DND-41 (cell line): ENCODE data around the gene GTF2IRD1.
"Not testable (repeated sequence)": the region's sequence is repeated elsewhere in the genome, so short reads cannot be mapped to it uniquely, and the experiment has no call there.

Source experiments
- ATAC-seq: fragments of 200-7000 bp; cut with Tn5 transposase; 3 replicates; pipeline ENCODE4 v1.9.1; 2021; ENCODE audit warnings: low read depth; ENCODE audit not compliant: insufficient read depth
- DNase-seq: peaks from one replicate; pipeline ENCODE4 v3.0.0-alpha.2; 2020
- H2AFZ ChIP-seq: 2 replicates; pipeline ENCODE4 v1.6.0; 2012; ENCODE audit warnings: low read depth, low read length
- H3K27ac ChIP-seq: 2 replicates; pipeline ENCODE4 v1.5.1; 2012; ENCODE audit warnings: low read length, inconsistent platforms
- H3K27me3 ChIP-seq: fragments of 200-600 bp; sonication (generic); 2 replicates; pipeline ENCODE4 v1.6.0; 2012; ENCODE audit warnings: low read length, mild to moderate bottlenecking, inconsistent platforms; ENCODE audit not compliant: insufficient read depth, poor library complexity
- H3K36me3 ChIP-seq: 2 replicates; pipeline ENCODE4 v1.5.1; 2012; ENCODE audit warnings: low read length, inconsistent platforms; ENCODE audit not compliant: insufficient read depth
- H3K4me1 ChIP-seq: 2 replicates; pipeline ENCODE4 v1.5.1; 2012; ENCODE audit warnings: mild to moderate bottlenecking, low read length; ENCODE audit not compliant: insufficient read depth
- H3K4me2 ChIP-seq: 2 replicates; pipeline ENCODE4 v1.6.0; 2012; ENCODE audit warnings: mild to moderate bottlenecking, moderate library complexity, low read length, inconsistent platforms; ENCODE audit not compliant: insufficient read depth
- H3K4me3 ChIP-seq, 2 experiments: fragments of 200-600 bp in 1 of 2; shearing (Covaris generic) in 1 of 2; 2 replicates each; pipeline ENCODE4 v1.5.1; 2012 to 2016; ENCODE audit warnings: inconsistent platforms in 2 of 2, low read length in 2 of 2, mild to moderate bottlenecking in 2 of 2, low read depth in 1 of 2, moderate library complexity in 1 of 2
- H3K79me2 ChIP-seq: 2 replicates; pipeline ENCODE4 v1.6.0; 2012; ENCODE audit warnings: low read length, inconsistent platforms; ENCODE audit not compliant: insufficient read depth
- H3K9ac ChIP-seq: 2 replicates; pipeline ENCODE4 v1.6.0; 2012; ENCODE audit warnings: low read depth, mild to moderate bottlenecking, inconsistent platforms, low read length, moderate library complexity
- H3K9me3 ChIP-seq: 2 replicates; pipeline ENCODE4 v1.5.1; 2012; ENCODE audit warnings: low read length, moderate library complexity, mild to moderate bottlenecking, inconsistent platforms; ENCODE audit not compliant: insufficient read depth, severe bottlenecking
- H4K20me1 ChIP-seq: 2 replicates; pipeline ENCODE4 v1.6.0; 2012; ENCODE audit warnings: low read length; ENCODE audit not compliant: insufficient read depth
- CTCF ChIP-seq: IDR thresholded peaks from 2 replicates; pipeline ENCODE4 v1.5.1; 2012; ENCODE audit warnings: borderline replicate concordance, low read length, moderate library complexity, mild to moderate bottlenecking; ENCODE audit not compliant: poor library complexity, severe bottlenecking; ENCODE audit errors: extremely low read depth
- EZH2 ChIP-seq: IDR thresholded peaks from 3 replicates; pipeline ENCODE4 v1.6.1; 2012; ENCODE audit warnings: borderline replicate concordance, low read depth, mild to moderate bottlenecking, moderate library complexity, low read length, inconsistent platforms; ENCODE audit not compliant: severe bottlenecking

The GTF2IRD1 gene

DNA sequence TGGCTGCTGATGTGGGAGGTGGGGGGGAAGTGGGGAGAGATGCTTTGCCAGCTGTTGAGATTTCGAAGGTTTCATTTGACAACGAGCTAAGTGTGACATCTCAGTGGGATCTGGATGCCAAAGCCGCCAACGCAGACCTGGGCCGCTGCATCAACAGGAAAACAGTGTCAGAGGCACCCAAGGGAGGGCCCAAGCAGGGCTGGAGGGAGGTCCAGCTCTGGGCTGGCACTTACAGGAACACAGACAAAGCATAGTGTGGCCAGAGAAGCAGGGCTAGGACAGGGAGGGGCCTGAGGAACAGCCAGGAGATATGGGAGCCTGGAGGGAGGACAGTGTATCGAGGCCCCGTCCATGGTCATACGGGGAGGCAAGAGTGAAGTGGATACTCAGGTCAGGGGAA, 73.1 kb downstream of the GTF2IRD1 start:
- Histone ChIP-seq H2AFZ (no peak overlapping the region), H3K4me1 (no peaks in the 10 kb centered on the region), H3K4me2 (no peak overlapping the region), H4K20me1 (no peaks in the 10 kb centered on the region), H3K36me3 (peaks cover 7% of the 10 kb centered on the region), H3K79me2 (no peaks in the 10 kb centered on the region), H3K4me3 (no peak overlapping the region), H3K27ac (no peak overlapping the region), H3K27me3 (no peaks in the 10 kb centered on the region), H3K9ac (no peak overlapping the region), H3K9me3 (no peaks in the 10 kb centered on the region)
- no peak for ATAC-seq
- TF ChIP-seq CTCF (no peak), EZH2 (no peak)
- DNase-seq, result no peak

- Histone ChIP-seq H3K27ac (no peak overlapping the region), H3K36me3 (peaks cover 7% of the 10 kb centered on the region), H3K4me1 (no peaks in the 10 kb centered on the region)
These were observed 74.1 kb downstream of the GTF2IRD1 start for GRCh38 chr7:74527842-74528241.

GRCh38 chr7:74528773-74529172, 75.1 kb downstream of the GTF2IRD1 start:
- not testable (repeated sequence) for H4K20me1 ChIP-seq, DNase-seq, H3K4me1 ChIP-seq, H3K4me3 ChIP-seq, H2AFZ ChIP-seq, H3K27ac ChIP-seq, H3K79me2 ChIP-seq, H3K27me3 ChIP-seq, H3K36me3 ChIP-seq, H3K9ac ChIP-seq, ATAC-seq, H3K9me3 ChIP-seq, H3K4me2 ChIP-seq

More at GRCh38 chr7:74527842-74528241, 74.1 kb downstream of the GTF2IRD1 start:
- Histone ChIP-seq H3K4me3 (no peak overlapping the region), H3K27me3 (no peaks in the 10 kb centered on the region), H3K9ac (no peak overlapping the region), H3K79me2 (no peaks in the 10 kb centered on the region), H3K4me2 (no peak overlapping the region), H2AFZ (no peak overlapping the region), H3K9me3 (no peaks in the 10 kb centered on the region), H4K20me1 (no peaks in the 10 kb centered on the region)
- ATAC-seq, result no peak
- no peak for DNase-seq
- TF ChIP-seq CTCF, result no peak
- no peak for TF ChIP-seq EZH2

DNA sequence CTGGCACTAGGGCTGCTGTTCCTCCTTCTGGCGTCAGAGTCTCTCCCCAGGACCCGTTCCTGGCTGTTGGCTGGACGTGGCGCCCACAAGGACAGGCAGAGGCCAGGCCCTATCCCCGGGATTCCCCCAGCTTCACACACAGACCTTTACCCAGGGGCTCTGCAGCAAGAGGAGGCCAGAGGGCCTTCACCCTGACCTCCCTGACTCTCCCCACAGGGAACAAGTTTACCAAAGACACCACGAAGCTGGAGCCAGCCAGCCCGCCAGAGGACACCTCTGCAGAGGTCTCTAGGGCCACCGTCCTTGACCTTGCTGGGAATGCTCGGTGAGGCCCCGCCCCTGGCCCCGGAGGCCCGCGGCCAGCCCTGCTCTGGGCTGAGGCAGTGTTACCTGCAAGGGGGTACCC, 82.2 kb downstream of the GTF2IRD1 start:
- TF ChIP-seq CTCF, result no peak
- no peak for TF ChIP-seq EZH2
- H3K27ac ChIP-seq, result no peak overlapping the region
- no peaks in the 10 kb centered on the region; the same call in 1 of the 2 replicates for H4K20me1 ChIP-seq
- no peak overlapping the region for H3K9ac ChIP-seq
- no peak for DNase-seq
- no peak overlapping the region for H3K4me3 ChIP-seq
- no peak overlapping the region for H3K4me2 ChIP-seq
- H2AFZ ChIP-seq, result no peak overlapping the region
- H3K4me1 ChIP-seq, result no peaks in the 10 kb centered on the region
- H3K27me3 ChIP-seq, result no peaks in the 10 kb centered on the region
- ATAC-seq, result no peak
- 0 out of 2 replicates have a peak, but pooled peaks cover 3% of the 10 kb centered on the region for H3K36me3 ChIP-seq
- no peaks in the 10 kb centered on the region for H3K9me3 ChIP-seq
- H3K79me2 ChIP-seq, result no peaks in the 10 kb centered on the region

- not testable (repeated sequence) for H3K27ac ChIP-seq, H3K4me2 ChIP-seq, H3K4me1 ChIP-seq, H4K20me1 ChIP-seq, H3K9me3 ChIP-seq, DNase-seq, H2AFZ ChIP-seq, H3K36me3 ChIP-seq, H3K4me3 ChIP-seq, H3K27me3 ChIP-seq, ATAC-seq, H3K9ac ChIP-seq, H3K79me2 ChIP-seq
These were observed 88.2 kb downstream of the GTF2IRD1 start for GRCh38 chr7:74541937-74542336.
